8988T (cell line): ENCODE results near the gene FBXL13.
"Not testable (repeated sequence)": the region's sequence is repeated elsewhere in the genome, so short reads cannot be mapped to it uniquely, and the experiment has no call there.

Experiments used
- DNase-seq: peaks from one replicate; pipeline ENCODE4 v3.0.0; 2011

Gene FBXL13

DNA sequence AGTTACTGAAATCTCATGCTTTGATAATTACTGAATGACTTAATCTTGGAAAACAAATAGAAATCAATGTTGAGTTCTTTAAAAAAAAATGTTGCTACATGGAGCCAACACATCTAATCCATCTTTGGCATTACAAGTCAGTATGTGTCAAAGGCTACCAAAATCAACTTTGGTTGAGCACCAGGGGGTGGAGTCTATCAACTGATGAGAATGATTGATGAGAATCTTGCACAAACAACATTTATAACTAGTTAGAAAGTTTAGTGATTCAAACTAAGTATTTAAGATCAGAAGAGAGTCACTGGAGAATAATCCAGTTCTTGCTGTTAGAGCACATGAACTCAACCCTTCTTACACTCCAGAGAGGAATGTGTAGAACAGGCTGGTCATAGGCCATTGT lies 232.3 kb downstream of the FBXL13 start:
- DNase-seq: no peak

DNA sequence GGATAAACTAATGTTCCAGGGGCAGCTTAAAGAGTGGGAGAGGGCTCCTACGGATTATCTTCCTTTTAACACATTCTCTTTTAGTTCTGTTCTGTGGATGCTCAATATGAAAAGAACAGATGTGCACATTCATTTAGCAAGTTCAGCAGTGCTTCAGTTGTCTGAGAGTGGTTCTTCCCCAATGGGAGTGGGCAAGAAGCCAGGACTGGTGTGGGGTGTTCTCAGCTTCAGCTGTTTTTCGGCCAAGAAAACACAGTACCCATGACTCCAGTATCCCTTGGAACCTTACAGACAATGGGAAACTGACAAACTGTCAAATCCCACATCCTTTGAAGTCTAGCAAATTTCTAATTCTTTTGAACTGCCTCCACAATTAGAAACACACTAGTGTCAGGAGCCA lies 233.3 kb downstream of the FBXL13 start:
- DNase-seq: no peak

DNA sequence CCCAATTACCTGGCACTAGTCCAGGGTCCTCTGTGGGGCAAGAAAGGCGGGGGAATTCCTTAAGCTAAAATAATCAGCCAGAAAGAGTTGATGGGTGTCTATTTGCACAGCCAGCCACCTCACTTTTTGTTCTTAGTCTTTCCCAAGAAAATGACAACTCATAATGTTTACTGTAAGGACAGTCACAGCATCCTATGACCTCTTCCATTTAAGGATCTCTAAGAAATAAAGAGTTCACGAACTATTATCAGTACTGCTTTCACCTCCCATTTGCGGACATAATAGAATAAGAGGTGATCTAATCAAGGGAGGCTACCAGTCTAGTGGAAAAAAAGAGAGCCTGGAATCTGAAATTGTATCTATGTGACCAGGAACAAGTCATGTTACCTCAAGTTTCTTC lies 234.2 kb downstream of the FBXL13 start:
- DNase-seq: no peak

DNA sequence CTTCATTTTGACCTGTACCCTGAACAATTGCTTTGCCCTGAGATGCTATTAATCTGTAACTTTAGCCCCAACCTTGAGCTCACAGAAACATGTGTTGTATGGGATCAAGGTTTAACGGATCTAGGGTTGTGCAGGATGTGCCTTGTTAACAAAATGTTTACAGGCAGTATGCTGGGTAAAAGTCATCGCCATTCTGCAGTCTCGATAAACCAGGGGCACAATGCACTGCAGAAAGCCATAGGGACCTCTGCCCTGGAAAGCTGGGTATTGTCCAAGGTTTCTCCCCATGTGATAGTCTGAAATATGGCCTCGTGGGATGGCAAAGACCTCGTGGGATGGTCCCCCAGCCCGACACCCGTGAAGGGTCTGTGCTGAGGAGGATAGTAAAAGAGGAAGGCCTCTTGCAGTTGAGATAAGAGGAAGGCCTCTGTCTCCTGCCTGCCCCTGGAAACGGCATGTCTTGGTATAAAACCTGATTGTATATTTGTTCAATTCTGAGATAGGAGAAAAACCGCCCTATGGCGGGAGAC lies 236.0 kb downstream of the FBXL13 start:
- DNase-seq: not testable (repeated sequence)

DNA sequence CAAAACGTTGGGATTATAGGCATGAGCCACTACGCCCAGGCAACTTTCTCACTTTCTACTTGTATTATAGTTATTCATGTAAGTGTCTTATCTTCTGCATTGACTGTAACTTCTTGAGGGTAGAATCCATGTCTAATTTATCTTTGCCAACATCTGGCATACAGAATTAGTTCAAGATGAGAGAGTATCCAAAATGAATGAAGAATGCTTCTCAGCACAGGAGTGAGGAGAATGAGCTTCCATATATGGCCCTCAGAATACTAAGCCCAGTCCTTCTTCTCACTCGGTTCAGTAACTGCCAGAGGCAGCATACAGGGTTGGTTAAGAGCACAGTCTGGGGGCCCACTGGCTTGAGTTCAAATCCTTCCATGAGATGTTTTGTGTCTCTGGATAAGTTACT lies 236.8 kb downstream of the FBXL13 start:
- no peak for DNase-seq

DNA sequence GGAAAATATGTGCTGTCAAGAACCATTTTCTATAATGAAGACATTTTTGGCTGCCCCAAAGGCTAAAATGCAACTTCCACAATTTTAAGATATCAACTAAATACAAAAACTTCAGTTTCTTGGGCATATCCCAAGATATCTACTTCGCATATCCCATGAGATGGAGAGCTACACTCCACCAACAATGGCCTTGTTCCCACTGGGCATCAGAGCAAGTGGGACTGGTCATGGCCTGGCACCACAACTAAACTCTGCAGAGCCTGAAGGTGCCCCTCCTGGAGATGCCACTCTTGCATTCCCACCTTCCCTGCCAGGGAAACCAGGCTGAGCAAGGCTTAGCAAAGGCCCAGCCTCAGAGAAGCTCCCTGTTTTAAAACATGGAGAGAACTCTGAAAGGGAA lies 237.6 kb downstream of the FBXL13 start:
- no peak for DNase-seq

DNA sequence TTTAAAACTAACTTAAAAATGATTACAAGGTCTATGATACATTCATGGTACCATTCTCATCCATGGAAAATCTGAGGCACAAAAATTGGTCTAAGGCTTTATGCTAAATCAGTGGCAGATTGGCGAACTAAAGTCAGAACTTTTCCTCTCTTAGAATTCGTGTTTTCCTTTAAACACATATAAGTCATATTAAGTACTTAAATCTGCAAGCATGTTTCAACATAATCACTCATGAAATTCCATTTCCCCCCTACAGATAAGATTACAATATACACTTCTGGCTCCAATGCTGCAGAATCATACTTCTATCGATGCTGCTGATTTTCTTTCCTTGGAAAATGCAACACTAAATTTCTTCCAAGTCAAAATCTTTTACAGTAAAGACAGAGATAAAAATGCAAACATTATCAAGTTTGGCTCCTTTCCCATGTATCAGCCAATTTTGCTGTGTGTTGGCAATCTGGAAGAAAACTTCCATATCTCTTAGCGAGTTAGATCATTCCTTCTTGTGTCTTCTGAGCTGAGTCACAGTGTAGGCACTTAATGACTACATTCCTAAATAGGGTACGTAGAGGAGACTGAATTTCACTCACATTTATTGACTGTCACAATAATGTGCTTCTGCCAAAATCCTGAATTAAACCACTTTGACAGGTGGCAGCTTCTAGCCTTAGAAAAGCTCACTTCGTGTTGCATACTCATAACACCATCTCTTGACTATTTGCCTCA lies 238.2 kb downstream of the FBXL13 start:
- peak; percentile 17 for DNase-seq

DNA sequence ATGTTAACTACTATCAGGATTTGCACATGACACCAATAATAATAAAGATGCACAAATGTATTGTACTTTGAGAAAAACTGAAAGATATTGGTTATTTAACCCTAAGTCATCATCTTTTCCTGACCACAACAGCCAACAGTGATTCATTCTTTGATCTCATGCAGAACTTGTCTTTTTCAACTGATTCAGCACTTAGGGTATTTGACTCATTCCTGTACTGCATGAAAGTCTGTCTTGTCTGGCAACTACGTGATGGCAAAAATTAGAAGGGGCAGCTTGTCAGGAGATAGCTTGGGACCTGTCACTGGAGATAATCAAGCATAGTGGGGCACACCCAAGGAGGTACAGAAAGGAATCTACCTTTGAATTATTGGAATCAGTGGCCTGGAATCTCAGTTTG lies 239.6 kb downstream of the FBXL13 start:
- DNase-seq: no peak

DNA sequence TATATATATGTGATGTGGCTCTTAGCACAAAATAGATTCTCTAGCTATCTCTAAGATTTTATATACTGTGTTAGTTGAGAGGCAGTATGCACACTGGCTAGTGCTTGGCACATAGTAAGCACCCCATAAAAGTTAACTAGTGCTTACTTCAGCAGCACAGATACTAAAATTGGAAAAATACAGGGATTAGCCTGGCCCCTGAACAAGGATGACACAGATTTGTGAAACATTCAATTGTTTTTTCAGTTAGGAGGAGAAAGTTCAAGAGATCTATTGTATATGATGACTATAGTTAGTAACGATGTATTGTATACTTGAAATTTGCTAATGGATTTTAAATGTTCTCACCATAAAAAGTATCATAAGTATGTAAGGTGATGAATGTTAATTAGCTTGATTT lies 240.1 kb downstream of the FBXL13 start:
- DNase-seq: no peak

DNA sequence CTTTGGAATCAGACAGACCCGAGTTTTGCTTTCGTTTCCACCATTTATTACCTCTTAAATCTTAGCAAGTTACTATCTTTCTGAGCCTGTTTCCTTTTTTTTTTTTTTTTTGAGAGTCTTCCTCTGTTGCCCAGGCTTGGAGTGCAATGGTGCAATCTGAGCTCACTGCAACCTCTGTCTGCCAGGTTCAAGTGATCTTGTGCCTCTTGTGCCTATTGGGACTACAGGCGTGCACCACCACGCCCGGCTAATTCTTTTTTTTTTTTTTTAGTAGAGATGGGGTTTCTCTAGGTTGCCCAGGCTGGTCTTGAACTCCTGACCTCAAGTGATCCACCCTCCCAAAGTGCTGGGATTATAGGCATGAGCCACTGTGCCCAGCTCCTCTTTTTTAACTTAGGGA lies 241.3 kb downstream of the FBXL13 start:
- DNase-seq: no peak

DNA sequence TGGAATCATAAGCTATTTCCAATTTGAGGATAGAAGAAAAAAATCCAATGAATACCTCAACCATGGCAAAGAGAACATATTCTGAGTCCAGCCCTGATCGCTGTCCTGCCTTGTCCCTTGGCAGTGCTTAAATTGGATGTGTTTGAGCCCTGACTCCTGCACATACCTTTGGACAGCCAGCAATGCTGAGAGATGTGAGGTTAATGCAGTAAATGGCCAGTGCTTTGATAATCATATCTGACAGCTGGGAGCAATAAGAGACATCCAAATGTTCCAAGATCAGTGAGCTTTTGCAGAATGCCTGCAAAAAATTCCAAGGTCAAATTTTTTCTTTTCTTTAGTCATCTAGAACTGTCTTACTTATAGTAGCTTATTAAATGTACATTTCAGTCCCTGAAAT lies 241.9 kb downstream of the FBXL13 start:
- DNase-seq: no peak

DNA sequence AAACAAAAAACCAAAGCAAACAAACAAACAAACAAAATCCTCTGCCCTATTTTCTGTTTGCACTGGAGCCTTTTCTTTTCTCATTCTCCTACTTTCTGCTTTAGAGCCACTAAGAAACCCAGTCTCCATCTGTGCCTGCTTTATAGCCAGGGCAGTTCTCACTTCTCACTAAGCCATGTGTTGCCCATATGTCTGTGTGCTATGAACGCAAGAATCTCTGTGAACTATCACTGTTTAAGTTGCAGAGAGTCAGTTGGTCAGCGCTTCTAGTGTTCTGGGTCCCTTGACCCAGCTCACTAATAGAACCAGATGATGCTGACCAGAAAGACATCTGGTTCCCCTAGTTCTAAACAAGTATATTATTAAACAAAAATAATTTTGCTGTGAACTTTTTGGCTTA lies 244.4 kb downstream of the FBXL13 start:
- no peak for DNase-seq

DNA sequence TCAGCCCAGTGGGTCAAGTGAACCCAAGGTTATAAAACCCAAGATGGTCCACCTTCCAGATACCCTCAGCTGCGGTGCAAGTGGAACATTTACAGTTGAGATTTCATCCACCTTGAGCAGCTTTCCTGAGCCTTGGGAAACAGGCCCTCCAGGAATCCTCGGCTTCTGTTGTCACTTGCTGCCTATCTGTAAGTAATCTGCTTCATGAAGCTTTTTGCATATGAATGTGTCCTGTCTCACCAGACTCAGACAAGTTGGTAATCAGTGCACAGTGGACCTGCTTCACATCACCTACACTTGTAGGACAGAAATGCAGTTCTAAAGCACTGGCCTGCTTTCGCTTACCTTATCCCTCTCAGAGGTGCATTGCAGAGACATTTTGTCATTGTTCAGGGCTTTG lies 245.5 kb downstream of the FBXL13 start:
- DNase-seq: no peak

DNA sequence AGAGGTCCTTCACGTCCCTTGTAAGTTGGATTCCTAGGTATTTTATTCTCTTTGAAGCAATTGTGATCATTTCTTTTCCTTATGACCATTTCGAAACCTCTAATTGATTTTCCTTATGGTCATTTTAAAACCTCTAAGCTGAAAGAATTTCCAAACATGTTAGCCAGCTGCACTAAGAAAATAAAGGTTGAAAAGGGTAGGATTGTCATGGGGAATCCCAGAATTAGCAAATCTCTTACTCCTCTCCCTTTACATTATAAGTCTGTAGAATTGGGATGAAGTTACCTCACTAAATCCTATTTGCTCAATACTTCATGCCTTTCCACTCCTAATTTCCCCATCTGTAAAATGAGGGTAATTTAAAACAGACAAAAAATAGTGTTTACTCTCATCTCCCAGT lies 246.3 kb downstream of the FBXL13 start:
- DNase-seq: no peak

DNA sequence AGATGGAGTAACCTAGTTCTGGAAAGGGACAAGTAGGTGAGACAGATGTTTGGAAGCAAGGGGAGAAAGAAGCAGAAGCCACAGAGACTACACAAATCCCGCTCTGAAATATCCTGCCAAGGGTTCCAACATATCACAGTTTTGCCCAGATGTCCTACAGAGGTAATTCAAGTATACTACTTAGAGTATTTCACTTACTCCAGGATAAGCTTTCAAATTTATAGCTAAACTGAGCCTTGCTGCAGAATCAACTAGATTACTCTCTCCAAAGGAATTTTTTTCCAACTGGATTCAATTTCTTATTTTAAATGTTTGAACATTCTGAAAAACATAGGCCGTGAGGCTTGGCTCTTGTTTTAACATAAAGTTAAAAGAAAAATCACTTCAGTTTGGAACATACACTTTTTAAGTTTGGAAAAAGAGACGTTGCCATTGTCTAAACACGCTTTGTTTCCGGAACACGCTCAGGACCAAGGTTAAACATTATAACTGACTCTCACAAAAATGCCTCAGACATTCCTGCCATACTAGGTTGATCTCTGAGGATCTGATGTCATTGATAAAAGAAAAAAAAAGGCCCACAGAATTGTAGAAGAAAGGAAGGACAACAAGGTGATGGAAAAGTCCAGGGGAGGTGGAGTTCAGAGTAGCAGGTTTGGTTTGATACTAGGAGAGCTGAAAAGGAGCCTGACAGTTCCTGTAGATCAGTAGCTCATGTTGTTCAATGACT lies 251.0 kb downstream of the FBXL13 start:
- no peak for DNase-seq

DNA sequence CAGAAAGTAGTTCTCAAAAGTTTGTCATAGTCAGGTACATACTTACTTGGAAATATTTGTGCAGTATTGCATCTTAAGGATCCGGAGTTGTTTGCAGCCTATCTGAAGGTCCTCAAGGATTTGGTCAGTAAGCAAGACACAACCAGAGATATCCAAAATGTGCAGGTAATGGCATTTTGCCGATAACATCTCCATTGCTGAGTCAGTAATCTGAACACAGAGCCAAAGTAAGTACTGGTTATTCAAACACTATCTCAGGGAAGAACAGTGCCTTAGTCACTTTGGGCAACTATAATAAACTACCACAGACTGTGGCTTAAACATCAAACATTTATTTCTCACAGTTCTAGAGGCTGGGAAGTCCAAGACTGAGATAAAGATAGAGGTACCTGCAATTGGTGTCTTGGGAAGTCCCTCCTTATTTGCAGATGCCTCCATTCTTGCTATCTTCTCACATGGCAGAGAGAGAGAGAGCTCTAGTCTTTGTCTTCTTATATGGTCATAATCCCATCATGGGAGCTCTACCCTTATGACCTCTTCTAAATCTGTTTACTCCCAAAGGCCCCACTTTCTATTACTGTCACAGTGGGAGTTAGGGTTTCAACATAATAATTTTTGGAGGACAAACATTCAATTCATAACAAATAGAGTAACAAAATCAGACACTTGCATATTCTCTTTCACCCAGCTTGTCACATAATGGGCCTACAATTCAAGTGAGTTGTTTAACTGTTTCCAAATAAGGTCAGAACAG lies 252.4 kb downstream of the FBXL13 start:
- DNase-seq: no peak

DNA sequence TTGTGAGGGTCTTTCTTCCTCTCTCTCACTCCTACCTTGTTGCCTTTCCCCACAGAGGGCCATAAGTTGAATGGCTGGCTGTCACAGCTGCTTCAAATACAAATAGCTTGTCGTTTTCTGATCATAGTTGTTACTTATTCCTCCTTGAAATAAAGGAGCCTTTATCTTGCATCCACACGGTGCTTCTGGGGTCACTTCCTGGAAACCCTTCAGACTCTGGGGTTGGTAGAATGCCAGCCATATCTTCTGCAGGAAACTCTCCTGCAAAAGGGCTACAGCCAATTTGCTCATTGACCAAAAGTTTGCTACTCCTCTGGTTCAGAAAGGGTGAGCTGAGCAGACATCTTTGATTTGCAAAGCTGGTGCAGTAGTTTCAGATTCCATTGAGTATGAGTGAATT lies 255.4 kb downstream of the FBXL13 start:
- DNase-seq: no peak

DNA sequence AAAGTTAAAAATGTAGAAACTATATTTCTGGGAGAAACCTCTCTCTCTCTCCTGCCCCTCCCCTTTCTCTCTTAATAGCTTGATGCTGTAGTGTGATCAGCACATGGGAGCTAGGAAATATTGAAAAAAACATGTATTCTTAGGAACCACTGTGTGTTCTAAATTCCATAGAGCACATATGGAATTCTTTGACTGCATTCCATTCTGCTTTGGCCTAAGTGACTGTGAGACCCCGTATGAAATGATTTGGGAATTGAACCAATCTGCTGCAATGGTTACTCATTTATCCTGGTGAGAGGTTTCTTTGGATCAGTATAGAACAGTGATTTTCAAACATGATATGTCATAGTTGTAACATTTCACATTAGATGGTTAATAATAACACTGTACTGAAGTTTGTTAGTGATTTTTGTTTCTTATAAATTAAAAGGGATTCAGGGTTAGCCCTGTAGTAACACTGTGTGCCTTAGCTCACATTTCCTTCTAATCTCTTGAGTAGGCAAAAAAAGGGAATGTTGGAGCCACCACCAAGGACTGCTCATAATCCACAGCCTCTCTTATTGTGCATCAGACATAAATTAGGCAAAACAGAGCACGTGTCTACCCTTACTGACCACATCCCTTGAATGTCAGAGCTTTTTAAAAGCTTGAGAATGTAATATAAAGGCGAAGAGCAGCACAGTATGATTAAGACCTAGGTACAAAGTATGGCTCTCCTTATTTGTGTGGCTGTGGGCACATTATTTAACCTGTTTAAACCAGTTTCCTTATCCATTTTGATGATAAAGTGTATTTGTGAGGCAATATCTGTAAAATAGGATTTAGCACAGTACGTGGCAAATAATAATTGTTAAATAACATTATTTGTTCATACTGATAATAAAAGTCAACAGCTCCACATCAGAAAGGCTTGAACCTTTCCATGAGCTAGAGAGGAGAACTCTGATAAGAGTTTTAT lies 256.7 kb downstream of the FBXL13 start:
- no peak for DNase-seq

DNA sequence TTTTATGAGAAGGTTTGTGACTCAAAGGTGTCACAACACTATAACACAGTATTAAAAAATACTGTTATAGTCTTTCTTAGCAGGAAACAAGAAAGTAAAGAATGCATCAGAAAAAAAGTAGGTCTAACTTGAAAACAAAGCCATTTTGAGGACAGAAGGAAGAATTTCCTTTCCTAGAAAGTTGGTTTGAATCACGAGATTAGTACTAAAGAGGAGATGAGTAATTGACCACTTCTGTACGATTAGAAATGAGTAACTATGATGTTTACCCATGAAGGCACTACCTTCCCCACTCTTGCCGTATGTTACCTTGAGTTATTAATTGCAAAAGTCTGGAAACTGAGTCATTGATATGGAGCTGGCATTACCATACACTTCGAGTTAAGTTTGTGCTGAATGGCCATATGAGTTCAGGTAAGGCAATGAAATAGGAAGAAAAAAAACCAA lies 260.5 kb downstream of the FBXL13 start:
- DNase-seq: no peak

DNA sequence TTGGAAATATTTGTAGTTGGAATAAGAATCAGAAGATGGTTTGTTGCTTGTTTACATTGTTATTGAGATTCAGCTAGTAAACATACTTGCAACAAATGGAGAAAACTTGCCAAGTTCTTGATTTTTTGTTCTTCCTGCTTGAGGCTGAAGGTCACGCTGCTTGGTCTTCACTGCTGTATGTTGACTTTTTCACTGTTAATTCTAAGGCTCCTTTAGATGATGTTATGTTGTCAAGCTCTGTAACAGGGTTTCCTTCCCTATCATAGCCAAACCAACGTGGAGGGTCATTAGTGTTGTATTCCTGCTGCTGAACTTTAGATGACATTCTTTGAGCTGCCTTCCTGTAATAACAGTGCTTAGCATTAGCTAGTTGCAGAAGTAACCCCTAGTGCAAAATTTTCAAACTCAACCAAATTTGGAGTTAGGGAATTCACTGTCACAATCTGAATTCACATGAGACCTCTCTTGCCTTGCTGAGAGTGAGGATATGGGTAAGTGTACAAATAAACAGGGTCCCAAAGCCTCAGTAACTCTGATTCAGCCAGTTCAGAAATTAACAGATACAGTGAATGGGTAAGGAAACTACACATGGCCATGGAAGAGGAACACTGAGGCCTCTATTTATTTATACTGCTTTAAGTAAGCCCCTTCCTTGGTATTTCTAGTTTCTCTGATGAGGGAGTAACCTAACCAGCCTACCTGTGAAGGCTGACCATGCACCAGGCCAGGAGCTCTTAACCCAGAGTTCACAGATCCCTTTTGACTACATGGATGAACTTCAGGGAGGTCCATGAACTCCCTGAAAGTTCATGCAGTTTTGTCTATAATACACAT lies 261.2 kb downstream of the FBXL13 start:
- no peak for DNase-seq

DNA sequence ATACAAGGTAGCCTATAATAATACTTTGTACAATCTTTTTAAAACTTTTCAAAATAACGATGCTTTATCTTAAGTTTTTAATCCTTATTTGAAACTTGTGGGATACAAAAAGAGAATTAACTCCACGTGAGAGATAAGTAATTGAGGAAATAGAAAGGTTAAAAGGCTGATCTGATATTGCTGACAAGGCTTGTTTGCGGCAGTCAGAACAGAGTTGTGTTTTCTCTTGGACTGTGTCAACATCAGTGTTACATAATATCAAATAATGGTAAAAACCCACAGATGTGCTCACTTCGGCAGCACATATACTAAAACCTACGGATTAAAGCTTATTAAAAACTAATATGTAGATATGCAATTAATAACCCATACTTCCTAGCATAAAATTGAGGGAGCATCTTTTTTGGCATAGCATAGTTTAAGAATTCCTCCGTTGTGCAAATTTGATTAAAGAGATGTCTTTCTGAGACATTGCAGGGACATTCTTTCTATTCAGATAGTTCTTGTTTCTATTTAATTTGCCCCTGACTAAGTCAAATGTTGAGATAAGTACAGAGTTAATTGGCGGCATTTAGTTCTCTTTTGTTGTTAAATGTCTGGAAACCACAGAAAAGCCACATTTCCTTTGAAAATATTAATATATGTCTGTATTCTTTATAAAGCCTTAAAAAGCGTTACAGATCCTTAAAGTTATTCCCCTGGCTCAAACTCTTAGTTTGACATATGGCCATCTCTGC lies 262.5 kb downstream of the FBXL13 start:
- DNase-seq: no peak
